SK-N-SH (cell line): Measurements from ENCODE around the gene SEMG1. TPM values are rescaled to one million over a fixed set of nuclear protein-coding genes. Genes with fewer than 3 reads are reported as not detected.

Experiments
- CTCF ChIA-PET: fragments of 300-600, 350-600 bp; formaldehyde crosslinking; extraction: SDS; loops from one replicate; lab custom pipeline; 2021; lab: Yijun Ruan, JAX
- POLR2A ChIA-PET: fragments of 350-600 bp; sonication (Branson Sonifier 250); formaldehyde crosslinking; extraction: SDS; loops from one replicate; lab custom pipeline; 2020; ENCODE audit warnings: antibody characterized with exemption, inconsistent platforms; lab: Yijun Ruan, JAX
- DNase-seq: peaks from one replicate; pipeline ENCODE4 v3.0.0; 2012
- H2AFZ ChIP-seq: fragments of 200-600 bp; sonication (generic); 2 replicates; pipeline ENCODE4 v1.8.1; 2016; ENCODE audit warnings: antibody characterized with exemption, mild to moderate bottlenecking, low read depth
- H3F3A ChIP-seq: fragments of 200-600 bp; sonication (generic); replicated peaks from 2 replicates; pipeline ENCODE3; 2016; ENCODE audit warnings: antibody characterized with exemption, mild to moderate bottlenecking; ENCODE audit not compliant: insufficient read depth
- H3K27ac ChIP-seq, 2 experiments: fragments of 200-500 bp in 1 of 2; fragments of 200-600 bp in 1 of 2; sonication (Bioruptor generic) in 1 of 2; sonication (generic), shearing (Covaris generic) in 1 of 2; 2 replicates each; pipeline versions ENCODE4 v1.5.1 to v1.6.1; 2014 to 2016; ENCODE audit warnings: low read depth in 2 of 2, inconsistent platforms in 1 of 2, low read length in 1 of 2, mild to moderate bottlenecking in 1 of 2, mixed read lengths in 1 of 2
- H3K27me3 ChIP-seq: fragments of 200-600 bp; sonication (generic), shearing (Covaris generic); 2 replicates; pipeline ENCODE4 v1.6.1; 2016; ENCODE audit warnings: mixed run types; ENCODE audit not compliant: insufficient read depth
- H3K36me3 ChIP-seq, 2 experiments: fragments of 200-500 bp in 1 of 2; fragments of 200-600 bp in 1 of 2; sonication (Bioruptor generic) in 1 of 2; sonication (generic) in 1 of 2; replicated peaks in 1 of 2; 2 replicates each; pipeline versions ENCODE3 to v1.5.1; 2014 to 2016; ENCODE audit warnings: low read length in 1 of 2, mild to moderate bottlenecking in 1 of 2; ENCODE audit not compliant: insufficient read depth in 2 of 2, control insufficient read depth in 1 of 2
- H3K4me1 ChIP-seq, 2 experiments: fragments of 200-500 bp in 1 of 2; fragments of 200-600 bp in 1 of 2; sonication (Bioruptor generic) in 1 of 2; sonication (generic), shearing (Covaris generic) in 1 of 2; 2 replicates each; pipeline versions ENCODE4 v1.5.1 to v1.6.1; 2014 to 2016; ENCODE audit warnings: low read depth in 1 of 2, low read length in 1 of 2, mixed run types in 1 of 2; ENCODE audit not compliant: insufficient read depth in 2 of 2, control insufficient read depth in 1 of 2
- H3K4me2 ChIP-seq: fragments of 200-600 bp; sonication (generic), shearing (Covaris generic); 2 replicates; pipeline ENCODE4 v1.6.1; 2017; ENCODE audit warnings: mixed run types
- H3K4me3 ChIP-seq, 2 experiments: fragments of 200-500 bp in 1 of 2; fragments of 200-600 bp in 1 of 2; sonication (Bioruptor generic) in 1 of 2; sonication (generic), shearing (Covaris generic) in 1 of 2; 2 replicates each; pipeline versions ENCODE4 v1.5.1 to v1.8.1; 2014 to 2016; ENCODE audit warnings: low read depth in 2 of 2, inconsistent platforms in 1 of 2, low read length in 1 of 2, mild to moderate bottlenecking in 1 of 2, mixed read lengths in 1 of 2, moderate library complexity in 1 of 2
- H3K79me2 ChIP-seq: fragments of 200-600 bp; sonication (generic); 2 replicates; pipeline ENCODE4 v1.8.1; 2017; ENCODE audit warnings: mild to moderate bottlenecking; ENCODE audit not compliant: insufficient read depth
- H3K9ac ChIP-seq: fragments of 200-600 bp; sonication (generic); 2 replicates; pipeline ENCODE4 v1.6.1; 2017; ENCODE audit warnings: mixed run types
- H3K9me2 ChIP-seq: fragments of 200-600 bp; sonication (generic); 2 replicates; pipeline ENCODE4 v1.6.1; 2017; ENCODE audit warnings: mixed run types
- H3K9me3 ChIP-seq: fragments of 200-600 bp; sonication (generic); 2 replicates; pipeline ENCODE4 v1.6.1; 2017; ENCODE audit warnings: mixed run types, mild to moderate bottlenecking, moderate library complexity
- H4K20me1 ChIP-seq: fragments of 200-600 bp; sonication (generic); 2 replicates; pipeline ENCODE4 v1.6.1; 2017; ENCODE audit warnings: mild to moderate bottlenecking, mixed run types; ENCODE audit not compliant: insufficient read depth
- CTCF ChIP-seq: fragments of 200-600 bp; sonication (generic); IDR thresholded peaks from 2 replicates; pipeline ENCODE4 v1.6.1; 2017; ENCODE audit warnings: antibody characterized with exemption, mild to moderate bottlenecking, moderate library complexity
- ELF1 ChIP-seq: IDR thresholded peaks from 2 replicates; pipeline ENCODE4 v1.4.0; 2012
- EP300 ChIP-seq, 2 experiments: IDR thresholded peaks; 2 replicates each; pipeline versions ENCODE4 v1.4.0 to v1.6.1; 2012; ENCODE audit warnings: borderline replicate concordance in 1 of 2, low read depth in 1 of 2, low read length in 1 of 2
- FOSL2 ChIP-seq: IDR thresholded peaks from 2 replicates; pipeline ENCODE4 v1.4.0; 2012; ENCODE audit warnings: low read depth, mild to moderate bottlenecking, moderate library complexity, borderline replicate concordance
- FOXJ3 ChIP-seq: sonication (generic); formaldehyde crosslinking; IDR thresholded peaks from 2 replicates; pipeline ENCODE4 v1.5.1; 2020; ENCODE audit warnings: mild to moderate bottlenecking, missing genetic modification reagents
- FOXM1 ChIP-seq: IDR thresholded peaks from 2 replicates; pipeline ENCODE4 v1.4.0; 2012; ENCODE audit warnings: low read depth, mild to moderate bottlenecking
- GATA2 ChIP-seq: sonication (generic); formaldehyde crosslinking; IDR thresholded peaks from 2 replicates; pipeline ENCODE4 v1.5.0; 2020; ENCODE audit warnings: mild to moderate bottlenecking, missing genetic modification reagents
- IRF3 ChIP-seq: fragments of 150-350 bp; IDR thresholded peaks from 2 replicates; pipeline ENCODE4 v1.6.1; 2016; ENCODE audit warnings: mild to moderate bottlenecking, low read depth, low read length
- MXI1 ChIP-seq: IDR thresholded peaks from 2 replicates; pipeline ENCODE4 v1.6.1; 2012; ENCODE audit warnings: mild to moderate bottlenecking, low read depth, low read length, improper control_type of control experiment
- NRF1 ChIP-seq: IDR thresholded peaks from 2 replicates; pipeline ENCODE4 v1.6.1; 2012; ENCODE audit warnings: low read depth, mild to moderate bottlenecking, low read length
- POLR2AphosphoS5 ChIP-seq: IDR thresholded peaks from 2 replicates; pipeline ENCODE4 v1.6.1; 2012; ENCODE audit warnings: low read depth, low read length
- RCOR1 ChIP-seq: fragments of 150-350 bp; IDR thresholded peaks from 2 replicates; pipeline ENCODE4 v1.6.1; 2017; ENCODE audit warnings: antibody characterized with exemption, low read length
- RXRA ChIP-seq: IDR thresholded peaks from 2 replicates; pipeline ENCODE4 v1.4.0; 2012; ENCODE audit warnings: low read depth, mild to moderate bottlenecking, borderline replicate concordance
- SIN3A ChIP-seq: IDR thresholded peaks from 2 replicates; pipeline ENCODE4 v1.6.1; 2012; ENCODE audit warnings: low read depth, mild to moderate bottlenecking, low read length, moderate library complexity, borderline replicate concordance
- TAF1 ChIP-seq: IDR thresholded peaks from 2 replicates; pipeline ENCODE4 v1.6.1; 2012; ENCODE audit warnings: low read depth, mild to moderate bottlenecking, low read length, moderate library complexity, borderline replicate concordance
- TCF12 ChIP-seq: IDR thresholded peaks from 2 replicates; pipeline ENCODE4 v1.4.0; 2012
- WGBS: methylation state at CpG from one replicate; pipeline ENCODE4 v1.1.6; 2017; ENCODE audit warnings: low lambda C conversion rate; 5-methylcytosine and 5-hydroxymethylcytosine counted together
- polyA plus RNA-seq, 3 experiments: library from polyadenylated mRNA; depleted of rRNA; stranded (reverse); fragments of >200 nt; gene quantifications; 2 replicates each; pipeline ENCODE4 v1.2.3, GENCODE V29; 2012

Gene SEMG1
- polyA plus RNA-seq, 1 of the 3 experiments (the other 2 are of a cell fraction) = not detected

GRCh38 chr20:45230631-45231030, 23.8 kb downstream of the SEMG1 start (continued):
- TF ChIP-seq GATA2 = no peak

GRCh38 chr20:45235995-45236394, 29.2 kb downstream of the SEMG1 start:
- Histone ChIP-seq H3K4me1 (no peaks in the 10 kb centered on the region), H4K20me1 (no peaks in the 10 kb centered on the region), H2AFZ (no peak overlapping the region), H3K27ac (no peak overlapping the region), H3F3A (no peaks in the 10 kb centered on the region), H3K4me2 (no peak overlapping the region), H3K27me3 (peaks cover 3% of the 10 kb centered on the region; the same call in 1 of the 2 replicates), H3K79me2 (no peaks in the 10 kb centered on the region), H3K9ac (no peak overlapping the region), H3K9me3 (no peaks in the 10 kb centered on the region), H3K36me3 (no peaks in the 10 kb centered on the region), H3K9me2 (no peaks in the 10 kb centered on the region), H3K4me3 (no peak overlapping the region)
- ChIA-PET POLR2A (no interaction called here), CTCF (interaction anchor here (0.6 kb wide), 1 partner anchor 83 kb away, joined by 3 read pairs; no protein-coding TSS in a partner anchor)
- 40% methylated on average over 3 of the region's 4 CpGs for WGBS
- DNase-seq = no peak
- TF ChIP-seq RXRA (no peak), ELF1 (no peak), FOXM1 (no peak), CTCF (peak; percentile 51; the same call in 1 of the 2 replicates), SIN3A (no peak), POLR2AphosphoS5 (no peak), EP300 (IDR thresholded peaks at IDR 0.05; ENCODE audit: borderline replicate concordance in 1 of 2, low read depth in 1 of 2, low read length in 1 of 2) (no peak)

- no peak for DNase-seq
- Histone ChIP-seq H3K79me2 (no peaks in the 10 kb centered on the region), H3K27me3 (no peaks in the 10 kb centered on the region; the same call in 1 of the 2 replicates), H2AFZ (no peak overlapping the region), H4K20me1 (0 out of 2 replicates have a peak, but pooled peaks cover 4% of the 10 kb centered on the region), H3K9ac (no peak overlapping the region), H3K4me3 (no peak overlapping the region), H3K27ac (no peak overlapping the region), H3K9me2 (no peaks in the 10 kb centered on the region), H3K4me1 (no peaks in the 10 kb centered on the region), H3K4me2 (no peak overlapping the region), H3K9me3 (no peaks in the 10 kb centered on the region), H3F3A (no peaks in the 10 kb centered on the region), H3K36me3 (no peaks in the 10 kb centered on the region)
- ChIA-PET POLR2A (no interaction called here), CTCF (interaction anchor here (0.6 kb wide), 1 partner anchor 56 kb away, joined by 3 read pairs; no protein-coding TSS in a partner anchor)
- WGBS = 34% methylated on average over 2 of the region's 2 CpGs
- TF ChIP-seq CTCF = no peak
- TF ChIP-seq TAF1 = no peak
- no peak for TF ChIP-seq TCF12
- no peak for TF ChIP-seq ELF1
- no peak for TF ChIP-seq FOXM1
- no peak for TF ChIP-seq FOXJ3 (CRISPR knock-in tag)
- no peak for TF ChIP-seq POLR2AphosphoS5
- no peak for TF ChIP-seq MXI1
- TF ChIP-seq RCOR1 = no peak
- no peak for TF ChIP-seq FOSL2
- TF ChIP-seq IRF3 = no peak
- TF ChIP-seq GATA2 = no peak
- no peak for TF ChIP-seq SIN3A
- no peak for TF ChIP-seq EP300 (IDR thresholded peaks at IDR 0.05; ENCODE audit: borderline replicate concordance in 1 of 2, low read depth in 1 of 2, low read length in 1 of 2)
- TF ChIP-seq NRF1 = no peak
Observed at GRCh38 chr20:45238139-45238538, 31.3 kb downstream of the SEMG1 start.
